HepG2 (cell line): ENCODE data around the gene CSMD2. TPM values are rescaled to one million over a fixed set of nuclear protein-coding genes. Genes with fewer than 3 reads are reported as not detected.

Experiments used
- ATAC-seq: fragments of 200-7000 bp; cut with Tn5 transposase; 3 replicates; pipeline ENCODE4 v1.9.1; 2020; ENCODE audit warnings: mild to moderate bottlenecking, moderate library complexity
- BruUV-seq: library from RNA; stranded (reverse); fragments of 400-500 nt; replicated peaks from 2 replicates; lab custom pipeline; 2021; lab: Mats Ljungman, UMichigan
- CTCF ChIA-PET: fragments of 300-600 bp; formaldehyde crosslinking; extraction: SDS; loops from one replicate; lab custom pipeline; 2021; ENCODE audit warnings: low total read pairs, inconsistent platforms, low intra/inter-chr PET ratio; lab: Yijun Ruan, JAX
- POLR2A ChIA-PET: fragments of 350-600 bp; sonication (Branson Sonifier 250); formaldehyde crosslinking; loops from one replicate; lab custom pipeline; 2020; ENCODE audit warnings: antibody characterized with exemption, inconsistent platforms; lab: Yijun Ruan, JAX
- DNase-seq: peaks from one replicate; pipeline ENCODE4 v3.0.0-alpha.2; 2015; ENCODE audit warnings: low spot score
- FAIRE-seq: peaks from 3 replicates; lab custom pipeline; 2011; peaks lifted over from hg19 to GRCh38; lab: Jason Lieb, UNC
- H2AFZ ChIP-seq: one replicate; pipeline ENCODE4 v1.6.1; 2011; ENCODE audit warnings: low read length, inconsistent platforms
- H3K27ac ChIP-seq: fragments of 300-600 bp; 3 replicates; pipeline ENCODE4 v1.8.0; 2011; ENCODE audit warnings: mixed run types, mild to moderate bottlenecking, mixed read lengths, low read length, inconsistent platforms; ENCODE audit not compliant: insufficient read depth; ENCODE audit errors: extremely low read length
- H3K27me3 ChIP-seq, 2 experiments: fragments of 200-600 bp in 1 of 2; 2 replicates in 1 of 2; 3 replicates in 1 of 2; pipeline versions ENCODE4 v1.6.0 to v1.8.0; 2011; ENCODE audit warnings: low read length in 2 of 2, mild to moderate bottlenecking in 2 of 2, moderate library complexity in 2 of 2, inconsistent platforms in 1 of 2; ENCODE audit not compliant: insufficient read depth in 2 of 2, control insufficient read depth in 1 of 2
- H3K36me3 ChIP-seq, 2 experiments: fragments of 200-600 bp in 1 of 2; replicated peaks in 1 of 2; 2 replicates in 1 of 2; 3 replicates in 1 of 2; pipeline versions ENCODE4 v1.5.1 to v1.8.0; 2011; ENCODE audit warnings: low read length in 2 of 2, inconsistent platforms in 1 of 2; ENCODE audit not compliant: insufficient read depth in 2 of 2, control insufficient read depth in 1 of 2
- H3K4me1 ChIP-seq: 2 replicates; pipeline ENCODE4 v1.5.1; 2012; ENCODE audit warnings: low read length, inconsistent platforms; ENCODE audit not compliant: insufficient read depth
- H3K4me2 ChIP-seq: 2 replicates; pipeline ENCODE4 v1.6.0; 2011; ENCODE audit warnings: low read depth, low read length, inconsistent platforms
- H3K4me3 ChIP-seq, 3 experiments: fragments of 200-600 bp in 1 of 3; sonication (generic), shearing (Covaris generic) in 1 of 3; replicated peaks in 1 of 3; 2 replicates each; pipeline ENCODE4 v1.5.1; 2011 to 2016; ENCODE audit warnings: low read length in 3 of 3, inconsistent platforms in 2 of 3, low read depth in 2 of 3, mild to moderate bottlenecking in 2 of 3, control low read depth in 1 of 3, mixed read lengths in 1 of 3; ENCODE audit not compliant: insufficient read depth in 1 of 3
- H3K79me2 ChIP-seq: one replicate; pipeline ENCODE4 v1.6.1; 2011; ENCODE audit warnings: low read length, inconsistent platforms; ENCODE audit not compliant: insufficient read depth
- H3K9ac ChIP-seq: 2 replicates; pipeline ENCODE4 v1.6.0; 2011; ENCODE audit warnings: mild to moderate bottlenecking, low read depth, low read length, inconsistent platforms; ENCODE audit not compliant: insufficient read depth
- H3K9me3 ChIP-seq: 2 replicates; pipeline ENCODE4 v1.5.1; 2012; ENCODE audit warnings: mild to moderate bottlenecking, low read length
- H4K20me1 ChIP-seq: 2 replicates; pipeline ENCODE4 v1.6.0; 2011; ENCODE audit warnings: inconsistent platforms, mild to moderate bottlenecking, low read length, moderate library complexity; ENCODE audit not compliant: insufficient read depth
- CCDC6 ChIP-seq: sonication (generic); formaldehyde crosslinking; IDR thresholded peaks from 2 replicates; pipeline ENCODE4 v1.8.1; 2022; ENCODE audit warnings: mild to moderate bottlenecking, missing genetic modification reagents, moderate library complexity
- CREB1 ChIP-seq, 2 experiments: fragments of 450-650 bp in 1 of 2; IDR thresholded peaks; 2 replicates each; pipeline ENCODE4 v1.6.1; 2016 to 2017; ENCODE audit warnings: control low read depth in 1 of 2, mild to moderate bottlenecking in 1 of 2, missing compliant biosample characterization in 1 of 2, missing genetic modification characterization in 1 of 2
- DMAP1 ChIP-seq: IDR thresholded peaks from 2 replicates; pipeline ENCODE4 v1.6.1; 2016
- FOSL2 ChIP-seq: sonication (generic); formaldehyde crosslinking; IDR thresholded peaks from 2 replicates; pipeline ENCODE4 v1.4.0; 2020; ENCODE audit warnings: missing genetic modification reagents
- GABPB1 ChIP-seq: IDR thresholded peaks from 2 replicates; pipeline ENCODE4 v1.6.1; 2016; ENCODE audit warnings: mild to moderate bottlenecking, missing genetic modification reagents, moderate library complexity, missing compliant biosample characterization
- HDAC1 ChIP-seq: sonication (generic); formaldehyde crosslinking; IDR thresholded peaks from 2 replicates; pipeline ENCODE4 v1.5.1; 2020; ENCODE audit warnings: mild to moderate bottlenecking, missing genetic modification reagents
- MEF2D ChIP-seq: sonication (generic); formaldehyde crosslinking; IDR thresholded peaks from 2 replicates; pipeline ENCODE4 v1.5.1; 2020; ENCODE audit warnings: mild to moderate bottlenecking, missing genetic modification reagents
- PHF5A ChIP-seq: IDR thresholded peaks from one replicate; pipeline ENCODE4 v1.6.1; 2018; ENCODE audit warnings: low read depth, missing genetic modification reagents; ENCODE audit not compliant: unreplicated experiment
- SMC3 ChIP-seq: IDR thresholded peaks from 2 replicates; pipeline ENCODE4 v1.6.1; 2011; ENCODE audit warnings: low read length, improper control_type of control experiment
- SP1 ChIP-seq, 2 experiments: fragments of 450-650 bp in 1 of 2; sonication (generic) in 1 of 2; formaldehyde crosslinking in 1 of 2; IDR thresholded peaks; 2 replicates each; pipeline versions ENCODE4 v1.4.0 to v1.6.1; 2016 to 2020; ENCODE audit warnings: missing genetic modification reagents in 1 of 2
- U2AF1 ChIP-seq: fragments of 200-400 bp; formaldehyde crosslinking; optimal IDR thresholded peaks from 2 replicates; pipeline ENCODE3; 2017; ENCODE audit warnings: mild to moderate bottlenecking, low read depth, low read length
- ZBTB21 ChIP-seq: sonication (generic); formaldehyde crosslinking; IDR thresholded peaks from 2 replicates; pipeline ENCODE4 v1.4.0; 2020; ENCODE audit warnings: missing genetic modification reagents
- ZFYVE20 ChIP-seq: sonication (generic); formaldehyde crosslinking; IDR thresholded peaks from 2 replicates; pipeline ENCODE4 v1.8.0; 2023; ENCODE audit warnings: low read depth, mild to moderate bottlenecking, moderate library complexity, missing genetic modification reagents, borderline replicate concordance
- ZNF30 ChIP-seq: sonication (generic); formaldehyde crosslinking; IDR thresholded peaks from 2 replicates; pipeline ENCODE4 v1.5.0; 2020; ENCODE audit warnings: mild to moderate bottlenecking, missing genetic modification reagents
- ZNF451 ChIP-seq: sonication (generic); formaldehyde crosslinking; IDR thresholded peaks from 2 replicates; pipeline ENCODE4 v1.5.0; 2020; ENCODE audit warnings: mild to moderate bottlenecking, missing genetic modification reagents
- ZNF672 ChIP-seq: sonication (generic); formaldehyde crosslinking; IDR thresholded peaks from 2 replicates; pipeline ENCODE4 v1.8.1; 2022; ENCODE audit warnings: missing genetic modification reagents
- WGBS: methylation state at CpG from one replicate; pipeline ENCODE4 v1.1.6; 2017; ENCODE audit warnings: low lambda C conversion rate; 5-methylcytosine and 5-hydroxymethylcytosine counted together
- in situ Hi-C: cut with HindIII; loops from 2 replicates; pipeline ENCODE4 v1.10.0; 2017; ENCODE audit warnings: low pct_unique_long_range_greater_than_20kb; ENCODE audit not compliant: extremely low pct_ligation_motif_present
- intact Hi-C: fragments of 100-400 bp; cut with micrococcal nuclease; formaldehyde crosslinking; loops from one replicate; pipeline ENCODE4 v1.10.0; 2022; ENCODE audit not compliant: unreplicated experiment
- polyA plus RNA-seq, 8 experiments: library from polyadenylated mRNA; depleted of rRNA in 3 of 8; stranded (reverse) in 7 of 8; unstranded in 1 of 8; fragments of >200 nt; fragmentation: Illumina TruSeq in 4 of 8; extraction: Trizol in 4 of 8; gene quantifications; 2 replicates each; pipeline versions ENCODE4 v1.2.1 to v1.2.3, GENCODE V29; 2011 to 2016; ENCODE audit warnings: low read depth in 4 of 8, missing spikeins in 1 of 8, mixed read lengths in 1 of 8; ENCODE audit not compliant: insufficient read depth in 1 of 8
- total RNA-seq, 5 experiments: library from RNA; depleted of rRNA; stranded (reverse); fragments of >200 nt; fragmentation: Illumina TruSeq; extraction: Trizol; gene quantifications; 2 replicates each; pipeline ENCODE4 v1.2.3, GENCODE V29; 2016; ENCODE audit warnings: low read depth in 1 of 5
- TF ChIP-seq, protein P1 (sequence below), 2 experiments: IDR thresholded peaks; 2 replicates each; pipeline ENCODE4 v1.6.1; 2011 to 2012; ENCODE audit warnings: low read length in 2 of 2, borderline replicate concordance in 1 of 2, low read depth in 1 of 2, mild to moderate bottlenecking in 1 of 2, moderate library complexity in 1 of 2
- TF ChIP-seq, protein P2 (sequence below): sonication (generic); formaldehyde crosslinking; IDR thresholded peaks from 2 replicates; pipeline ENCODE4 v1.4.0; 2020; ENCODE audit warnings: low read depth, mild to moderate bottlenecking, missing genetic modification reagents
- TF ChIP-seq, protein P3 (sequence below): sonication (generic); formaldehyde crosslinking; IDR thresholded peaks from 2 replicates; pipeline ENCODE4 v1.5.0; 2020; ENCODE audit warnings: mild to moderate bottlenecking, missing genetic modification reagents

CSMD2 gene
- total and polyA plus RNA-seq, 2 of the 13 experiments (the other 11 are each of a cell fraction or from before 2014, with no cell fraction given): not detected

DNA sequence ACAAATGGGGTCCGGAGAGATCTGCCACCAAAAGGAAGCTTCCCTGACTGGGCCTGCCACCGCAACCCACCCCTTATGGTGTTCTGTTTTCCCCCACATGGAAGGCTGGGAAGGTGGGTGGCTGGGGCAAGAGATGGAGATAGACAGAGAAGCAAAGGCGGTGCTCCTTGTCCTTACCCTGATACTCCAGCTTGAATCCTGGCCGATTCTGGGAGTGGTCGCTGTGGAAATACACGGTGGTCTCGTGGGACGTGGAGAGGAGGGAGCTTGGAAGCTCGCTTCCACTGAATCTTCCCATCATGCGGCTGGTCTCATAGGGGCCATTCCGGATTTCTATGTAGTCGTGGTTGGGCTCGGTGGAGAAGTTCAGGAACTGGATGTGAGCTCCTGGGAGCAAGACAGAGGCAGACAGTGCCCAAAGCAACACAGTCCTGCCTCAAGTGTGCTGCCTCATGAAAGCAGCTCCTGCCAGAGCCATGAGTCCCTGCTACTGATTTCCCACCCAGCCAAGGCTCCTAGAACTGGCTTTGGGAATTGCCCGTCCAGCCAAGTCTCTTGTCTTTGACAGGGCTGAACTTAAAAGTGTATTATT is 554.1 kb downstream of the CSMD2 start (continued):
- TF ChIP-seq, protein P1, sequence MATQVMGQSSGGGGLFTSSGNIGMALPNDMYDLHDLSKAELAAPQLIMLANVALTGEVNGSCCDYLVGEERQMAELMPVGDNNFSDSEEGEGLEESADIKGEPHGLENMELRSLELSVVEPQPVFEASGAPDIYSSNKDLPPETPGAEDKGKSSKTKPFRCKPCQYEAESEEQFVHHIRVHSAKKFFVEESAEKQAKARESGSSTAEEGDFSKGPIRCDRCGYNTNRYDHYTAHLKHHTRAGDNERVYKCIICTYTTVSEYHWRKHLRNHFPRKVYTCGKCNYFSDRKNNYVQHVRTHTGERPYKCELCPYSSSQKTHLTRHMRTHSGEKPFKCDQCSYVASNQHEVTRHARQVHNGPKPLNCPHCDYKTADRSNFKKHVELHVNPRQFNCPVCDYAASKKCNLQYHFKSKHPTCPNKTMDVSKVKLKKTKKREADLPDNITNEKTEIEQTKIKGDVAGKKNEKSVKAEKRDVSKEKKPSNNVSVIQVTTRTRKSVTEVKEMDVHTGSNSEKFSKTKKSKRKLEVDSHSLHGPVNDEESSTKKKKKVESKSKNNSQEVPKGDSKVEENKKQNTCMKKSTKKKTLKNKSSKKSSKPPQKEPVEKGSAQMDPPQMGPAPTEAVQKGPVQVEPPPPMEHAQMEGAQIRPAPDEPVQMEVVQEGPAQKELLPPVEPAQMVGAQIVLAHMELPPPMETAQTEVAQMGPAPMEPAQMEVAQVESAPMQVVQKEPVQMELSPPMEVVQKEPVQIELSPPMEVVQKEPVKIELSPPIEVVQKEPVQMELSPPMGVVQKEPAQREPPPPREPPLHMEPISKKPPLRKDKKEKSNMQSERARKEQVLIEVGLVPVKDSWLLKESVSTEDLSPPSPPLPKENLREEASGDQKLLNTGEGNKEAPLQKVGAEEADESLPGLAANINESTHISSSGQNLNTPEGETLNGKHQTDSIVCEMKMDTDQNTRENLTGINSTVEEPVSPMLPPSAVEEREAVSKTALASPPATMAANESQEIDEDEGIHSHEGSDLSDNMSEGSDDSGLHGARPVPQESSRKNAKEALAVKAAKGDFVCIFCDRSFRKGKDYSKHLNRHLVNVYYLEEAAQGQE (IDR thresholded peaks at IDR 0.05; ENCODE audit: borderline replicate concordance in 1 of 2, low read depth in 1 of 2, low read length in 2 of 2): no peak
- TF ChIP-seq SMC3 (no peak), MEF2D (CRISPR knock-in tag) (no peak), ZBTB21 (CRISPR knock-in tag) (no peak), ZNF451 (no peak), PHF5A (no peak), FOSL2 (CRISPR knock-in tag) (no peak), ZFYVE20 (CRISPR knock-in tag) (no peak), CCDC6 (CRISPR knock-in tag) (no peak), GABPB1 (no peak)

DNA sequence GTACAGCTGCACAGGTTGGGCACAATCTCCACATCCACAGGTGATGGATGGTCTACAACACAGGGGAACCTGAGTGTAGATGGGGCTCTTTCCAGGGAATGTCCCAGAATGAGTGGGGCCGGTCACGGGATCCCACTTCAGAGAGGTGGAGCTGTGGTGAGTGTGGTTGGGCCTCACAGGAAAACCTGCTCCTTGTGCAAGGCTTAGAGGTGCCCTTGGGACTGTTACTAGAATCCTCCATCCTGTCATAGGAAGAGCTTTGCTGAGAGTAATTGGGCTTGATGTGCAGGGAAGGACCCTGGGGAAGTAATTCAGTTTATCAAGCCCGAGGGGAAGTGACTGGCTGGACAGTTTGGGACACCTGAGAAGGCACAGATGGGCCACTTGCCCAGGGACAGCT is 554.6 kb downstream of the CSMD2 start:
- H3K27me3 ChIP-seq: peaks cover 1 to 53% of the 10 kb centered on the region in 2 experiments; a peak in 4 of 5 replicates
- no TSS peak for BruUV-seq
- no peak overlapping the region for H3K27ac ChIP-seq
- DNase-seq: no peak
- no peak for FAIRE-seq
- no peak overlapping the region for H2AFZ ChIP-seq
- H3K4me3 ChIP-seq: no peak overlapping the region
- intact Hi-C loops (no loop called here), in situ Hi-C loops (no loop called here)
- CTCF ChIA-PET: no interaction called here
- no peak overlapping the region for H3K4me2 ChIP-seq
- no peaks in the 10 kb centered on the region for H3K79me2 ChIP-seq
- H3K9me3 ChIP-seq: no peaks in the 10 kb centered on the region
- no peaks in the 10 kb centered on the region for H3K36me3 ChIP-seq
- H3K9ac ChIP-seq: no peak overlapping the region
- 4% methylated on average over 3 of the region's 3 CpGs for WGBS
- H3K4me1 ChIP-seq: no peaks in the 10 kb centered on the region
- no peaks in the 10 kb centered on the region for H4K20me1 ChIP-seq
- POLR2A ChIA-PET: no interaction called here
- no peak for ATAC-seq
- TF ChIP-seq CREB1 (IDR thresholded peaks at IDR 0.05) (no peak), CREB1 (CRISPR knock-in tag; IDR thresholded peaks at IDR 0.05) (no peak), U2AF1 (no peak), ZNF30 (no peak), ZNF672 (CRISPR knock-in tag) (no peak), SP1 (IDR thresholded peaks at IDR 0.05) (no peak), SP1 (CRISPR knock-in tag; IDR thresholded peaks at IDR 0.05) (no peak), DMAP1 (CRISPR knock-in tag) (no peak), HDAC1 (CRISPR knock-in tag) (no peak)
- TF ChIP-seq, protein P2, sequence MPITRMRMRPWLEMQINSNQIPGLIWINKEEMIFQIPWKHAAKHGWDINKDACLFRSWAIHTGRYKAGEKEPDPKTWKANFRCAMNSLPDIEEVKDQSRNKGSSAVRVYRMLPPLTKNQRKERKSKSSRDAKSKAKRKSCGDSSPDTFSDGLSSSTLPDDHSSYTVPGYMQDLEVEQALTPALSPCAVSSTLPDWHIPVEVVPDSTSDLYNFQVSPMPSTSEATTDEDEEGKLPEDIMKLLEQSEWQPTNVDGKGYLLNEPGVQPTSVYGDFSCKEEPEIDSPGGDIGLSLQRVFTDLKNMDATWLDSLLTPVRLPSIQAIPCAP (CRISPR knock-in tag): no peak
- TF ChIP-seq, protein P3, sequence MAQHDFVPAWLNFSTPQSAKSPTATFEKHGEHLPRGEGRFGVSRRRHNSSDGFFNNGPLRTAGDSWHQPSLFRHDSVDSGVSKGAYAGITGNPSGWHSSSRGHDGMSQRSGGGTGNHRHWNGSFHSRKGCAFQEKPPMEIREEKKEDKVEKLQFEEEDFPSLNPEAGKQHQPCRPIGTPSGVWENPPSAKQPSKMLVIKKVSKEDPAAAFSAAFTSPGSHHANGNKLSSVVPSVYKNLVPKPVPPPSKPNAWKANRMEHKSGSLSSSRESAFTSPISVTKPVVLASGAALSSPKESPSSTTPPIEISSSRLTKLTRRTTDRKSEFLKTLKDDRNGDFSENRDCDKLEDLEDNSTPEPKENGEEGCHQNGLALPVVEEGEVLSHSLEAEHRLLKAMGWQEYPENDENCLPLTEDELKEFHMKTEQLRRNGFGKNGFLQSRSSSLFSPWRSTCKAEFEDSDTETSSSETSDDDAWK (CRISPR knock-in tag): no peak
